Activated T-helper 1 cell treated with anti-CD3 and anti-CD28 coated beads, Interleukin-2, amount 50 U/mL, for 16 hours (primary cell): ENCODE results near the gene BSN.

ENCODE experiments used
- DNase-seq, 2 donors: peaks; one replicate each; pipeline ENCODE4 v3.0.0-alpha.2; 2020; ENCODE audit warnings: low read depth in 1 of 2, low spot score in 1 of 2

Gene BSN

DNA sequence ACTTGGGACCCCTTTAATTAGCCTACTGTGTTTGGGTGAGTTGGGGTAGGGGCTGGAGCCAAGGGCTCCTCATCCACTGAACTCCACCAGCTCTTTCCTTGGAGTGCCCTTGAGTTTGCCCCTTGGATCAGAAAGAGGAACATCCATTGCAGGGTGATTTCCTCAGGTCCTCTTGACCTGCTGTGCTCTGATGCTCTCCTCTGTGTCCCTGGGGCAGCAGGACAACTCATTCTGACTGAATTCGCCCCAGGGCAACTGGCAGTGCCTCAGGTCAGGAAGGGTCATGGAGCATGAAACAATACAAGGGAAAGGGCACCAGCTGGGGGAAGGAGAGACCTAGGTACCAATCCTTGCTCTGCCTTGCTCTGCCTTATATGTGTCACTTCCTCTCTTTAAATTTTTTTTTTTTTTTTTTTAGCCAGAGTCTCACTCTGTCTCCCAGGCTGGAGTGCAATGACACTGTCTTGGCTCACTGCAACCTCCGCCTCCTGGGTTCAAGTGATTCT is 47.8 kb downstream of the BSN start:
- DNase-seq = no peak

DNA sequence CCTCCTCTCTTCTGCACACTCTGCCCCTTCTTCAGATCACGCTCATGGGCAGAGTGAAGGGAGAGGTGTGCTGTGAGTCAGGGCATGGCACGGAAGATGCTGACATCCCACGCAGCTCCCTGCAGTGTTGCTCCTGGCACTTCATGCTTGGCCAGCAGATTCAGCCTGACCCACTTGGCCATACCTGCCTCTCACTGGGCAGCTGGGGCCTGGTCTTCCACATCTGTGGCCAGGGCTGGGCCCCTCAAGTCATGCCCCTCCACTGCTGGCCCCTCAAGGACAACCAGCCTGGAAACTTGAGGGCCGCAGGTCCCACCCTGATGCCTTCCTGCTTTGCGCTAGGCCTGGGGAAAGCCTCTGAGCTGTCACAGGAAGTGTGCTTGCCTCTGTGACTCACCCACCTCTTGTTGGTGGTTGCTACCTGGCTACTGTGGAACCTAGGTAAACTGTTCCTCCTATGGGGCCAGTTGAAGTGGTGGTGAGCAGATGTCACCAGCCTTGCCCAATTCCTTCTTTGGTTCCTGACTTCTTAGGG is 48.7 kb downstream of the BSN start:
- DNase-seq = peak; percentile 26 to 30

DNA sequence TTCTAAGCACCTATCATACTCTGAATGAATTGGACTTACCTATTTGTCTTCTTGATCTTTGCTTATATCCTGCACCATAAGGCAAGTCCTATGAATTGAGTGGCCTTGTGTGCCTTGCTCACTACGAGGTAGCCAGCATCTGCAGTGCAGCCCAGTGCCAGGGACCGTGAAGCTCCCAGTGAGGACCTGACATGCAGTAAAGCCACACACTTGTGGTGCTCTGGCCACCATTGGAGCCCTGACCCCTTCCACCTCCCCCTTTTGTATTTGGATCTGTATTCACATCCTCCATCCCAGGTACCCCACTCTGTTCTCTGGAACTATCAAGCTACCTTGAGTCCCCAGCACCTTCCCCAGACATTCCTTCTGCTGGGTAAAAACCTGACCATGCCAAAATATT is 52.1 kb downstream of the BSN start:
- no peak for DNase-seq

DNA sequence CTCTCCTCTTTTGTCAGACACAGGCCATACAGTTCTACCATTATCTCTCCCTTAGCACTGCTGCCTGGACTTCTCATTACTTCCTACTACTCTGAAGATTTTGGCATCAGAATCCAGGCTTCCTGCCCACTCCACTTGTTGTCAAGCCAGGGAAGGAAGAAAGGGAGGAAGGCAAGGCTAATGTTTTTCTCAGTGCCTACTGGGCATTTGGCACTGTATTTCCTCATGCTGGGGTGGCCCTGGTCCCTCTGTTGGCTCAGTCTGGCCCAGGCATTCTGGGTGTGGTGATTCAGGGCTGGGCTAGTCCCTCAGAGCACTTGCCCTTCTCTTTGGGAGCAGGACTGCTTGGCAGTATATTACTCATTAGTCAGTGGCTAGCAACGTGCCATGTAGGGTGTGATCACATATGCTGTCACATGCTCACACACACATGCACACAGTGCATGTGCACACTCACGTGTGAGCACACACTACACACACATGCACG is 52.9 kb downstream of the BSN start:
- DNase-seq = no peak

DNA sequence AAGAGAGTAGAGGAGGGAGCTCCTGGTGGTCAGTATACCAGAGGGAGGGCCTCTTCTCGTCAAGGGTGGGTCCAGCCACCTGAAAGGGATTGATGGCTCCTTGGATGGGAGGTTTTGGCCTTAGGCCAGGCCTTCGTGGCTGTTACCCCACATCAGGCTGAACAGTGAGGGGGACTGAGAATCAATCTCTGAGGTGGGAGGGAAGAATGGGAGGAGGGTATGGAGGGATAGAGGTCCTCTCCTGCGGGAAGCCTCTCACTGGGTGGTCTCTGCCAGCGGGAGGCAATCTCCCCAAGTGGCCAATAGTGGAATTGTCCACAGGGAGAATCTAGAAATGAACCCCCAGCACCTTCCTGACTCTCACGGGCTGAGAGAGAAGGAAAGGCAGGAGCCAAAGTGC is 53.5 kb downstream of the BSN start:
- no peak for DNase-seq

DNA sequence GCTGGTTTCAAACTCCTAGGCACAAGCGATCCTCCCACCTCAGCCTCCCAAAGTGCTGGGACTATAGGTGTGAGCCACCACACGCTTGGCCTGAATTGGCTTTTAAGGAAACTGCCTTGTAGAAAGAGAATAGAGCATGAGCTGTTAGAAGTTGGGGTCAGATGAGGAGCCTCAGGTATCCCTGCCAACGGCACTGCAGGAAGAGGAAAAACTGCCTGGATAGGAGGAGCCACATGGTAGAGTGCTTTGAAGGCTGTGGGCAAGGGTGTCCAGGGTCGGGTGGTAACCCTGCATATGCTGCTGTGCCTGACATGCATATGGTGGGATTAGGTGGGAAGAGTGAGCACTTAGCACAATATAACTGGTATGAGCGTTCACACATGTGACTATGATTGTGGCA is 55.0 kb downstream of the BSN start:
- no peak for DNase-seq

DNA sequence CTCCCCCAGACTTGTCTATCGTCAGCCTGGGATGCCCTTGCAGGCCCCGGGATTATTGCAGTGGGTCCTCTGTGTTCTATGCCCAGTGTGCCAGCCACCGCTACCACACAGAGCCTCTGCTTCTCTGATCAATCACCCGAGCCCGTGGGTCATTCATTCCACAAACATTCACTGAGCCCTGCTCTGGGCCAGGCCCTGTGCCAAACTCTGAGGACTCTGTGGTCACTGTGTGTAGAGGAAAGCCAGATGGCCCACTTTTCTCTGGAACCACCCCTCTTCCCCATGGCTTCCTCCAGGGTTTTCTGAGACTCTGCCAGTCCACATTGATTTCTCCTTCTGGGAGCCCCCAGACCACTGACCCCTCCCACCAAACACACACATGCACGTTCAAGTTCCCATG is 55.5 kb downstream of the BSN start:
- DNase-seq = no peak

DNA sequence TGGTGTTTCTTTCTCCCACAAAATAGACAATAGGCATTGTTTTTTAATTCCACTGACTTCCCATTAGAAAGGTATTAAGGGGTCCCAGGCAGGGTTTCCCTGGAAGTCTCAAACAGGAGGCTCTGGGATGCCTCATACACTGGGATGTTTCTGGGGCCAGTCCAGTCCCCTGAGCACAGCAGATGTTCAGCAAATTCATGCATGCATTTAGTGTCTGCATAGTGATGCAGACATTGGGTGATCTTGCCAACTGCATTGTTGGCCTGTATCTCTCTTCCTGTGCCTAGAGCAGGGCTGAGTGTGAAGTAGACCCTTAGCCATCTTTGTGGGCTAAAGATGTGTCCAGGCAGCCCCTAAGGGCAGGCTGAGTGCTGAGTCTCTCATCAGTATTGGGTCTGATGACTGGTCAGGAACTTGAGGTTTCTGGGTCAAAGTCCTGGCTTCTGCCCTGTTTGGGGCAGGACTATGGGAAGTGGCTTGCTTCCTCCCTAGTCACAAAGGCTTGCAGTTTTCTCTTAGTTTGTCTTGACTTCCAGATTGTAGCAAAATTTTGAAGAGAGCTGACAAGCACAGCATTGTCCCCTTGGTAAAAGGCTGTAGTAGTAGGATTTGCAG is 56.5 kb downstream of the BSN start:
- no peak for DNase-seq

DNA sequence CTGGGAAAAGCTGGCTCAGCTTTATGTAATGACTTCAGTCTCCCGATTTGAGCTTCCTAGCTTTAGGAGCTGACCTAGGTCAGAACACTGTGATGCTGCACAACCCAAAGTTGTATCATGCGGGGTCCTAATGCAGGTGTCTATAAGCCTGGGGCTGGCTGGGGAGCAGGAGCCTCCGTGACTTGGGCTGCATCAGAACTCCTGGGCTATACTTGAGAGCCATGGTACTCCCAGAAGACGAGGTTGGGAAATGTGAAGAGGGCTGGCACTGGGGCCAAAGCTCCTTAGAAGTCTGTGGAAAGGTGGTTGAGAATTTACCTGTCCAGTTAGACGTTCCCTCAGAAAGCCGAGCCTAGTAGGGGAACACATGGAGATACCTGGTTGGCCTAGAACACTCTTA is 57.0 kb downstream of the BSN start:
- no peak for DNase-seq

DNA sequence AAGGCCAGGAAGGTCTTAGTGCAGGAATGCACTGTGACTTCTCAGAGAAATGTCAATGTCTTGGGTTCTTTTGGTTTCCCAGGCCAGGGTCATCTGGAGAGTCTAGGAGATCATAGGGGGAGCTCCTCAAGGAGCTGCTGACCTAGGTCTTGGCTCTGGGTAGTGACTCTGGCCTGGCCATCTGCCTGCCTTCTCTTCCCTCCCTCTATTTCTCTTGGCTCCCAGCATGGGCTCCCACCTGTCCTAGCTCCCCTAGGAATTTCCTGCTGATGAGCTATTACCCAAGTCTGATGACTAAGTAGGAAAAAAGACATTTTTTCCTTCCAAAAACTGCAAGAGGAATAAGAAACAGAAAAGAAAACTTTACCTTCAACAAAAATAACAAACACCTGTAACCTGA is 57.4 kb downstream of the BSN start:
- no peak for DNase-seq

DNA sequence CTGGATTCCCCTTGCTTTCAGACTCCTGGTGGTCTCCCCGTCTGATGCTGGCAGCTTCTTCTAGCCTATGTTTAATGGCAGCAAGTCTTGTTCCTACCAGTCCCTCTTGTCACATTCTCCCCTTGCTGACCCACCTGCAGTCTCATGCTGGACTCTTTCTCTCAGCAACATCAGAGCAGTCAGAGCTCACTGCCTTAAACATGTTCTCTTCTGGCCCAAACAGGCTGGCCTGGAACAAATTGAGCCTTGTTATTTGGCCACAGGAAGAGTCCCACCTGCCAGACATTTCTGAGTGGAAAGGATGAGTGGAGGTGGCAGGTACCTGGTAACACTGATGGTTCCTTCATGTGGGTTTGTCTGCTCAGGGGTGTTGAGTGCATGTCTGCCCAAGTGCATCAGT is 60.7 kb downstream of the BSN start:
- no peak for DNase-seq

DNA sequence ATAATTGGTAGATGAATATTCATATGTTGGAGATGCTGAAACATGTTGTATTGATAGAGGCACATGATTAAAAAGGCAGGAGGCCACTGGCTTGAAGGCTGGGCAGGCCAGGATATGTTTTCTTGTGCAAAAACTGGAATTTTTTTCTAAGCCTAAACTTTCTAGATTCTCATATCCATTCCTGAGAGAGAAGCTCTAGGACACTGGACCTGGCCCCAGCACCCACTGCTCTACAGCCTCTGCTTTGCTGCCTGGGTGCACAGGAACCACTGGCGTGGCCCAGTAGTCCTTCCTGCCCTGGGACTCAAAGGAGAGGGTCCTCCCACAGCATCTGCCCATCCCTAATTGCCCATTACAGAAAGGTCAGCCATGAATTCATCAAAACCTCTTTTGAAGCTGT is 61.8 kb downstream of the BSN start:
- no peak for DNase-seq

DNA sequence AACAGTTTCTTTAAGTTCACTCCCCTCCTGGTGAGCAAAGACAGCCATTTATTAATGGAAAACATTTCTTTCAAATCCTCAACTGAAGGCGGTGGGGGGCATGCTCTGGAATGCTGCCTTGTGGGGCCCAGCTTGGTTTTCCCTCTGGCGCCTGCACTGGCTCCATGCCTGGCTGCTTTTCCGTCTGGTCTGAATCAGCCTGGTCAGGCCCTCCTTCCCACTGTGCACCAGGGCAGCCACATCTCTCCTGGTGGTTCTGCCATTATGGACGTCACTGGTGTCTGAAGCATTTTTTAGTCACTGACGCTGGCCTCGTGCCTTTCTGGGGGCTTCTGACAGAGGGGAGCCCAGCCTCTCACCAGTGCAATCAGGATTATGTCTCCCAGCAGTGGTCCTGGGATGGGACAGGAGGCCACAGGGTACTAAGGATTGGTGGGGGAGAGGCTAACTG is 62.2 kb downstream of the BSN start:
- no peak for DNase-seq

DNA sequence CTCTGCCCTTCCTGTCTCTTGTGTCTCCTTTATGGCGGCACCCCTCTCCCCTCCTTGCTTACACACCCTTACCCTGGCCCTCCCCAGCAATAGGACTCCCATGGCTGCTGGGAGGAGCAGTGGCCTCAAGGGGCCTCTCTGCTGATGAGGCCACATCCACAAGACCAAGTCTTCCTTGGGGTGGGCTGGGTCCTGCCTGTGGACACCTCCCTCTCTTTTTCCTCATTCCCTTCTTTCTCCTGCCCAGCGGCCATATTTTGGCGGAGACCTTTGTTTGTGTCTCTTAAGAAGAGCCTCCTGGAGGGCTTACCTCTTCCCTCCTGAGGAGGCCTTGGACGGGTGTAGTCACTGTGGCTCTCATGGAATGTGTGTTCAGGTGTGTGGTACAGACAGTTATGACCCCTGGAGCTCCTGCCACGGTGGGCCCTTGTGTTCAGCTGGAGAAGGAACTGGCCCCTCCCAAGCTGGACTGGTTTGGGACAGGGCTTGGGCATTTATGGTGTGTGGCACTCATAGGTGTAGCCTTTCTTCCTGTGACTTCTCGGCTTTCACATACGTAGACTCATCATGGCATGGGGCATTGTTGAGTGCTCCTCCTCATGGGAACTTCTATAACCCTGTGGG is 63.2 kb downstream of the BSN start:
- DNase-seq = no peak

DNA sequence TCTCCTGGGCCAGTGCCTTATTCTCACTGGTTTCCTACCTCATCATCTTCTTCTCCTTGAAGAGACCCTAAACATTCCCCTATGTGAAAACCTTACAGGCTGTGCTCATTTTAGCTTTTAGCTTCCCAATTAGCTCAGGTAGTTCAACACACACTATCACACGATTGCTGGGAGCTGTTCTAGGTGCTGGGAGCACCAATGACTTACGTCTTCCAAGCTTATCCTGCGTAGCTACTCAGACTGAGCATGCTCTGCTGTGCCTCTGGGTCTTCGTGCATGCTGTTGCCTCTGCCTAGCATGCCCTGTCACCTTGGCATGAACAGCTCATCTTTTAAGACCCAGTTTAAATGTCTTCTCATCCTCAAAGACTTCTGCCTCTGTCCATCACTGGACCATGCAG is 64.1 kb downstream of the BSN start:
- no peak for DNase-seq

DNA sequence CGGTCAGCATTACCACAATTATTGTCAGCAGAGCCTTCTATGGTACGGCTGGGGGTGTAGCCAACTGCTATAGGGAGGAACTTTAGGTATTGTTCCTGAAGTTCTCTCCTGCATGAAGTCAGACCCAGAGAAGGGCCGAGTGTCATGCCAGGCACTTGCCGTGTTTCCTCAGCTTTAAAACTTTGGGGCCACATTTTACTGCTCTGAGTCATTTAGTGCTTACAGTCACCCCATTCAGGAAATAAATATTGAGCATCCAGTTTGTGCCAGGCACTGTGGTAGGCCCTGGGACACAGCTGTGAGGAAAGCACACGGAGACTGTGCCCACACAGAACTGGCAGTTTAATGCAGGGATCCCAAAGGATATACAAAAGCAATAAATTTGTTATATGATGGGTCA is 65.4 kb downstream of the BSN start:
- DNase-seq = no peak

DNA sequence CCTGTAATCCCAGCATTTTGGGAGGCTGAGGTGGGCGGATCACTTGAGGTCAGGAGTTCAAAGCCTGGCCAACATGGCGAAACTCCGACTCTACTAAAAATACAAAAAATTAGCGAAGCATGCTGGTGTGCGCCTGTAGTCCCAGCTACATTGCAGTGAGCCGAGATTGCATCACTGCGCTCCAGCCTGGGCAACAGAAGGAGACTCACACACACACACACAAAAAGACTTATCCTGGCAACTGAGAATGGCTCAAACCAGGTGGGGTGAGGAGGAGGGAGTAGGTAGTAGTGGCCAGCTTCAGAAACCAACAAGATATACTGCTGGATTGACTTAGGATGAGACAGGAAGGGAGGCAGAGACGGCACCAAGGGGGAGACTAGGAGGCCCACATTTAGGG is 66.5 kb downstream of the BSN start:
- no peak for DNase-seq

DNA sequence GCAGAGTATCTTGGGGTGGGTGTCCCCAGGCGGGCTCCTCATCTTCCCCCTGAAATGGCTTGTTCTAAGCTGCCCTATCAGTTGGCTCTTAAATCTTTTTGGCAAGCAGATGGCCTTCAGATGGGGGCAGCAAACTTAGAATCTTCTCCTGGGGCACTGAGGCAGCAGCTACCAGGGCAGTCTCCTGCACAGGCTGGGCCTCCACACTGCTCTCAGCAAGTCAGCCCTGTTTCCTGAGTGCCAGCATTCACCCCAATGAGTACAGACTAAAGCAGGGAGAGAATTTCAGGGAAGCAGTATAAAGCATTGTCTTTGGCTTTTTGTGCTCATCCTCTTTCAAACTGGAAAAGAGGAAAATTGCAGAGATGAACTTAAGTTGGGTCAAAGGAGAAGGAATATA is 68.8 kb downstream of the BSN start:
- DNase-seq = no peak

DNA sequence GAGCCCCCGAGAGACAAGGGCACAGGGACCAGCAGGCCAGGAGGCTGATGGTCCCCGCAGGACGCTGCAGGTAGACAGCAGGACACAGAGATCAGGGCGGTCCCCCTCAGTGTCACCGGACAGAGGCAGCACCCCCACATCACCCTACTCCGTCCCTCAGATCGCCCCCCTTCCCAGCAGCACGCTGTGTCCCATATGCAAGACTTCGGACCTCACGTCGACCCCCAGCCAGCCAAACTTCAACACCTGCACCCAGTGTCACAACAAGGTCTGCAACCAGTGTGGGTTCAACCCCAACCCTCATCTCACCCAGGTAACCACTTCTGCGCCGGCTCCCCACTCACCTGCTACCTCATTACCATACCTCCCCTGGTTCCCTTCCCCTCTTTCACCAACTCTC is 70.8 kb downstream of the BSN start:
- DNase-seq = no peak

DNA sequence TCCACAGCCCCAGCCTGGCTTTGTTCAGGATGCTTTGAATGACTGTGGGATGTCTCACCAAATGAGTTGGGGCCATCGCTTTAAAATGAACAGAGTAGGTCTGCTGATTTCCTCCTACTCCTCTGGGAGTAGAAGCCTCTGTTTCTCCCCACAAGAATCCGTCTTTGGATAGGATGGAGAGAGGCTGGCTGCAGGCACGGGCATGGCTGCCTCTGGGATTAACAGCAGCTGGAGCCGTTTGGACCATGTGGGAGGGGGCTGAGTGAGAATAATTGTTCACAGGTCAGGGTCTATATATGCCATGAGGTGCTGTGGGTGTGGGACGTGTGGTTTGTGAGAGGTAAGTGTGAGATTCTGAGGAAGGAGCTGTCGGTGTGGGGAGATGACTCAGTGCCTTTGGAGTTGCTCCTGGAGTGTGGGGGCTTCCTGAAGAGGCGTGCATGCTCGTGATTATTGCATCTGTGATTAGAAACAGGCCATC is 71.9 kb downstream of the BSN start:
- no peak for DNase-seq

DNA sequence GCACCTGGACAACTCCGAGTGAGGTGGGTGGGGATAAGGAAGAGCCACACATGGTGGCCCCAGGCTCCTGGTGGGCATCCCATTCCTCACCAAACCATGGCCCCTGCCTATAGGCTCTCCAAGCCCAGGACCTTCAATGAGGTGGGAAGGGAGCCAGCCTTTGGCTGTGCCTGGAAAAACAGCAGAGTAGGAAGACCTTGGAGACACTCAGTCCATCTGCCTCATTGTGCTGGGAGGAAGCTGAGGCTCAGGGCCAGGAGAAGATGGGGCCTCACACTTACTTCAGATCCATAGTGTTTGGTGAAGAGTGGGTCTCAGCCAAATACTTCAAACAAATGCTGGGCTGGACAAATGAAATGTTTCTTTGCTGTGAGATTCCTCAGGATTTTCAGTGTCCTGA is 72.5 kb downstream of the BSN start:
- DNase-seq = no peak

DNA sequence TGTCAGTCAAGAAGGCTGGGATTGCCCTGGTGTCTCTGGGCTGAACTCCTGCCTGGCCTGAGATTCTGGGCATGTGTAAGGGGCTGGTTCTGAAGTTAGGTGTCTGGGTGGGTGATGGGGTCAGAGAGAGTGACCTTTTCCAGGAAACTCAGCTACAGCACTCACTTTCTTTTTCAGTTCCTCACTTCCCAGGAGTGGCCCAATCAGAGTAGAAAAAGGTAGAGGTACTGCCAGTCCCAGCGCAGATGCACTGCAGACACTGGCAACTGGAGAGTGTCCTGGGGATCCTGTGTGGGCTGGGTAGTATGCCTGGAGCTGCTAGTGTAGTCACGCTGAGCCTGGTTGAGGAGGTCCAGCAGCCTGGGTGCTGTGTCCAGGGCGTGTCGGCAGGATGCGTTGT is 73.4 kb downstream of the BSN start:
- no peak for DNase-seq

DNA sequence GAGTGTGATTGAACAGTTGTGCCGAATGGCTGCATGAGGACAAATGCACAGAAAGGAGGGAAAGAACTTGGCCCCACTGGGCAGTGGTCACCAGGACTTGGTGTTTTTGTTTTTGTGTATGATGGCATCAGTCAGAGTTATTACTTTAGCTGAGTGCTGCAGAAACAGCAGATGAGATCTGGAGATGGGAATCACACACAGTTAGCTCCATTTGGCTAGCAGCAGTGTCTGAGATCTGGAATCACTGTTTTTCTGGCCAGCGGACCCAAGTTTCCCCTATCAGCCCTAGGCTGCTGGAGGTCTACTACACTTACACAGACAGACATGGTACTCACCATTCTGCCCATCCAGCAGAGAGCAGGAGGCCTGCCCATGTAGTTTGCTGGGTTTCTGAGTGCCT is 74.0 kb downstream of the BSN start:
- no peak for DNase-seq
